ENCODE results near the gene NPBWR2.
A peak's percentile ranks its signal among the peaks of the same experiment; 100 is the strongest.
"Not testable (repeated sequence)": the region's sequence is repeated elsewhere in the genome, so short reads cannot be mapped to it uniquely, and the experiment has no call there.

NPBWR2 gene

DNA sequence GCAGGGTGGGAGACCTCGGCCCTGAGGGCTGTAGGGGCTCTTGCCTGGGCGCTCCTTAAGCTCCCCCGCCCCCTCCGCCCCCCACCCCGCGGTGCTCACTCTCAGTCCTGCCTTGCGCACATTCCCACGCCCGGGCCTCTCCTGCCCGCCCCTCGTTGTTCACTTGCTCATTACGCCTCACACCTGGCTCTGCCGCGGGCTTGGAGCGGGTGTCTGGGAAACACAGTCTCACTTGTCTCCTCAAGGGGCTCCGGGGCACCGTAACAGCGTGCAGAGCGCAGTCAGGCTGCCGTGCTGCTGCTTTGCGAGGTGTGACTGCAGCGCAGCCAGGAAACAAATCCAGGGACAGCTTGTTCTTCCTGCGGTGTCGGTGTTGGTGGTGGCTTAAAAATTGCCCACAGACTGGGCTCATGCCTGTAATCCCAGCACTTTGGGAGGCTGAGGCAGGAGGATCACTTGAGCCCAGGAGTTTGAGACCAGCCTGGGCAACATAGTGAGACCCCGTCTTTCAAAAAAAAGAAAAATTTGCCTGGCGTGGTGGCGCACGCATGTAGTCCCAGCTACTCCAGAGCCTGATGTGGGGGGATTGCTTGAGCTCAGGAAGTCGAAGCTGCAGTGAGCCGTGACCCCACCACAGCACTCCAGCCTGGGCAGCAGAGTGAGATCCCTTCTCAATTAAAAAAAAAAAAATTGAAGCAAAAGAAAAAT, 4.6 kb downstream of the NPBWR2 start:
- peak; percentile 47 to 59 for DNase-seq

DNA sequence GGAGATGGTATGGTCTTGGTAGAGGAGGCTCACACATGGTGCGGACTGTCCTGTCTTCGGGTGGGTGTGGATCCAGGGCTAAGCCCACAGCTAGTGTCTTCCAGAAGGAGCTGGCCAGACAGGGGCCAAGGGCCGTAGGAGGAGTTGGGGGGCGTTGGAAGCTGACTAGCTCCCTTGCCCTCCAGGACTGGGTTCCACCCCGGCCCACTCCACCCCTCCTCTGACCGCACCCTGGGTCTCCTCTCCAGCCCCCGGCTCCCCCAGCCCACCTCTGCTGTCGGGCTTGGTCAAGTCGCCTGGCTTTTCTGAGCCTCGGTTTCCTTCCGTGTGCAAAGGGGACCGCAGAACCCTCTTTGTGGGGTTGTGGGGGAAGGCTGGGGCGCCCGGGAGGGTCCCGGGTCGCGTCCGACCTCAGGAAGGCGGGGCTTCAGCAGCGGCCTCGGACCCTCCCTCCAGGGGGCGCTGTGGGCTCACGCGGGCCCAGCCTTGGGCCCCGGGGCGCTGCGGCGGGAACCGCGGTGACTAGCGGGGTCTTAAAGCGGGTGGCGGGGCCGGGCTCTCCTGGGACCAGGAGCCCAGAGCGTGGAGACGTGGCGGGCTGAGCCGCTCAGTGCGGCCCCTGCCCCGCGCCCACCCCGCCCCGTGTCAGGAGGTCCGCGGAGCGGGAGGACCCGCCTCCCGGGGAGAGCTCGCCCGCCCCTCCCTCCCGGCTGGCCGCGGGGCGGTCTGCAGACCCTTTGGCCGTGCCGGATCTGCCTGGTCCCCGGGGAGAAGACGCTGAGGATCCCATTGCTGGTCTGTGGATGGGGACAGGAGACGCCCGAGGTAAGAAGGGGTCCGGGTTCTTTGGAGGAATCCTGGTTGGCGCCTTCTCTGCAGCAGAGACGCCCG, 5.4 kb downstream of the NPBWR2 start:
- DNase-seq = peak; percentile 48 to 52

DNA sequence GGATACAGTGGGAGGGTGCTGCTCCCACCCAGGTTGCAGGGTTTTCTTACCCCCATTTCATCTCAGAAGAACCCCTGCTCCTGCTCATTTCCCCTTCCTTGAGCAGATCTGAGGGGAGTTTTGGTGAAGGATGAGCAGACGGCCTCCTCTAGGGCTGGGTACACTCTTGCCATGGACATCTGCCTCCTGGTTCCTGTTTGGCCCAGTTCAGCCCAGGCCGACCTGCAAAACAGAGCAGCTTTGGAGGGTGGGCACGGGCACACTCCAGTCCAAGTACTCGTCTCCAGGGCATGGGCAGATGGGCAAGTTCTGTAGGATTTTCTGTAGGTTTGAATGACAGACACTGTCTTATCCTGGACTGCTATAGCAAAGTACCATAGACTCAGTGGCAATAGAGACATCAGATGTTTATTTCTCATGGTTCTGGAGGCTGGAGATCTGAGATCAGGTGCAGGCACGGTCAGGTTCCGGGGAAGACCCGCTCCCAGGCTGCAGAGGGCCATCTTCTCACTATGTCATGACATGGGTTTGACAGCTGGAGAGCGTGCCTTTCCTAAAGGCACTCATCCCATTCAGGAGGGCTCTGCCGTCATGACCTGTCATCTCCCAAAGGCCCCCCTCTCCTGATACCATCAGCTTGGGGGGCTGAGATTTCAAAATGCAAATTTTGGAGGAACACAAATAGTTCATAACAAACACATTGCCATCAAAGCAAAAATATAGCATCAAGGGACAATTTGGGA, 6.2 kb downstream of the NPBWR2 start:
- DNase-seq = no peak

DNA sequence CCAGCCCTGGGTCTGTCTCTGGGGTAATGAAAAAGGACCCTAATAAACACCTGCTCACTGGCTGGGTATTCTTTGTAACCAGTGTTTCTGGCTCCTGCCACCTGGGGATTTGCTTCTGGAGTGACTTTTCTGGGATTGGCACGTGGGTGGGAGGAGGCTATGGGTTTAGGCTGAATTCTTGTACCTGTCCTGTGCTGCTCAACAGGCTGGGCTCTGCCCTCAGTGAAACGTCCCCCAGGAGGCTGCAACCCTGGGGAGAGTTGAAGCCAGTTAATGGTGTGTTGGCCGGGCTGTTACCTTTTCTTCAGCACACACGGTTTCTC, 6.8 kb downstream of the NPBWR2 start:
- no peak for DNase-seq

DNA sequence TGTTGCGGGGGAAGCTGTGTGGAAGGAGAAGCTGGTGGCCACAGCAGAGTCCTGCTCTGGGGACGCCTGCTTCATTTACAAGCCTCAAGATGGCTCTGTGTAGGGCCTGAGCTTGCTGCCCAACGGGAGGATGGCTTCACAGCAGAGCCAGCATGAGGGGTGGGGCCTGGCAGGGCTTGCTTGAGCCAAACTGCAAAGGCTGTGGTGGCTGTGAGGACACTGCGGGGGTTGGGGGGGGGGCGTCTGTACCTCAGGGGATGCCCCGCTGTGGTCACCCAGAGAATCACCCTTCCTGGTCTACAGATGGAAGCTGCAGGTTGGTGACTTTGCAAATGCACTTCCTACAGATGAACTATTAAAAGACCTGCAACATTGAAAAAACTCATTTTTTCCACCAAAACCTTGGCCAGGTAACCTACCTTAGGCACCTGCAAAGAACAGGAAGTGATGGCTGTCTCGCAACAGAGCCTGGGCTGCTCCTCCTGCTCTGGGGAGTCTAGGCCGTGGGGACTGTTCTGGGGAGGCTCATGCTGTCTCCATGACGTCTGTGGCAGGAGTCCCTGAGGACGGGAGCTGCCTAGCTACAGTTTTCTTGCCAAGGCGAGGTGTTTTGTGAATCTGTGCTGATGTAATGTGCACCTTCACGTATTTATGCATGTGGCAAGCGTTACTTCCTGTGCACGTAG, 7.3 kb downstream of the NPBWR2 start:
- DNase-seq = peak; percentile 37 to 57

DNA sequence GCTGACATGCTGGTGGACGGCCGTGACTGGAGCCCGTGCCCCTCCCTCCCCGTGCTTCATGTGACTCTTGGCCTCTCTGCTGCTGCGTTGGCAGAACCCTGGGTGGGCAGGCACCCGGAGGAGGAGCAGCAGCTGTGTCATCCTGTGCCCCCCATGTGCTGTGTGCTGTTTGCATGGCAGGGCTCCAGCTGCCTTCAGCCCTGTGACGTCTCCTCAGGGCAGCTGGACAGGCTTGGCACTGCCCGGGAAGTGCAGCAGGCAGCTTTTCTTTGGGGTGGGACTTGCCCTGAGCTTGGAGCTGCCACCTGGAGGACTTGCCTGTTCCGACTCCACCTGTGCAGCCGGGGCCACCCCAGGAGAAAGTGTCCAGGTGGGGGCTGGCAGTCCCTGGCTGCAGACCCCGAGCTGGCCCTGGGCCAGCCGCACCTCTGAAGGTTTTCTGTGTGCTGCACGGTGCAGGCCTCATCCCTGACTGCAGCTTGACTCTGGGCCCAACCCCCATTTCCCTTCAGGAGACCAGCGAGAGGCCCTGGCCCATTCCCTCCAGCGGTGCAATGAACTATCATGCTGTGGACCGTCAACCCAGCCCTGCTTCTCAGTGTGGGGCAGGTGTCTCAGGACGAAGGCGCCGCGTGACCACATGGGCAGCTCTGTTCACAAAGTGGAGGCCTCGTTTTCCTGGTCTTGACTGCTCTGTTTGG, 8.1 kb downstream of the NPBWR2 start:
- DNase-seq = peak; percentile 52 to 87

- no peak for DNase-seq
These were observed 8.8 kb downstream of the NPBWR2 start for GRCh38 chr20:64098471-64099013.

DNA sequence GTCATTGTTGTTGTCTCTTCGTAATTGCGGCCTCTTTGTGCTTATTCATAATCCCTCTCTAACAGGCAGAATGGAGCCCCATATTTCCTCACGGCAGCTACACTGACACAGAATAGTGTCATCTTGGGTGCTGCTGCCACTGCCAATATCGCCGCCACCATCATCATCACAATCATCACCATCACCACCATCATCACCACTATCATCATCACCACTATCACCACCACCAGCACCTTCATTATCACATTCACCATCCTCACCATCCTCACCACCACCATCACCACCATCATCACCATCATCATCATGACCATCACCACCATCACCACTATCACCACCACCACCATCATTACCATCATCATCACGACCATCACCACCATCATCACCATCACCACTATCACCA, 10.8 kb downstream of the NPBWR2 start:
- DNase-seq = no peak

GRCh38 chr20:64095927-64096326, 11.4 kb downstream of the NPBWR2 start:
- DNase-seq = no peak

- no peak for DNase-seq
These were observed 11.9 kb downstream of the NPBWR2 start for GRCh38 chr20:64095455-64095854.

- no peak for DNase-seq
These were observed 14.3 kb downstream of the NPBWR2 start for GRCh38 chr20:64093013-64093503.

DNA sequence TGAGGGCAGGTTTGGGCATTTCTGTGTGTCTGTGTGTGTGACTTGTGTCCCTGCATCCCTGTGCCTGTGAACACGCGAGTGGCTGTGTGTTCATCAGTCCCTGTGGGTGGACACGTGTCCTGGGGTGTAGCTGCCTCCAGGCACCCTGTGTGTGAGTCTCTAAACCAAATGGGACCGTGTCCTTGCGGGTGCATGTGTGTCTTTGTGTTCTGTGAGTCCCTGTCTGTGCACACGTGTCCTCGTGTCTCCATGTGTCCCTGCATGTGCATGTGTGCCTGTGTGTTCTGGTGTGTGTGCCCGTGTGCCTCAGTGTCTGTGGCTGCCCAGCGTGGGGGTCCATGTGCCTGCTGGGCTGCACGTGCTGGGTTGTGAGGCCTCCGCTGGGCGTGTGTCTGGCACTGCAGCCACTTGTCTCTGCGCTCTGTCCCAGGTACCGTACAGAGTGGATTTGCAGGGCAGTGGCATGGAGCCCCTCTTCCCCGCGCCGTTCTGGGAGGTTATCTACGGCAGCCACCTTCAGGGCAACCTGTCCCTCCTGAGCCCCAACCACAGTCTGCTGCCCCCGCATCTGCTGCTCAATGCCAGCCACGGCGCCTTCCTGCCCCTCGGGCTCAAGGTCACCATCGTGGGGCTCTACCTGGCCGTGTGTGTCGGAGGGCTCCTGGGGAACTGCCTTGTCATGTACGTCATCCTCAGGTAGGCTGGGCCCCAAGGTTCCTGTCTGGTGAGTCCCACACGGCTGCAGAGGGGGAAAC, 14.9 kb downstream of the NPBWR2 start:
- DNase-seq = no peak

- no peak for DNase-seq
These were observed 15.6 kb downstream of the NPBWR2 start for GRCh38 chr20:64091770-64092169.

GRCh38 chr20:64091340-64091739, 16.0 kb downstream of the NPBWR2 start:
- DNase-seq = no peak

DNA sequence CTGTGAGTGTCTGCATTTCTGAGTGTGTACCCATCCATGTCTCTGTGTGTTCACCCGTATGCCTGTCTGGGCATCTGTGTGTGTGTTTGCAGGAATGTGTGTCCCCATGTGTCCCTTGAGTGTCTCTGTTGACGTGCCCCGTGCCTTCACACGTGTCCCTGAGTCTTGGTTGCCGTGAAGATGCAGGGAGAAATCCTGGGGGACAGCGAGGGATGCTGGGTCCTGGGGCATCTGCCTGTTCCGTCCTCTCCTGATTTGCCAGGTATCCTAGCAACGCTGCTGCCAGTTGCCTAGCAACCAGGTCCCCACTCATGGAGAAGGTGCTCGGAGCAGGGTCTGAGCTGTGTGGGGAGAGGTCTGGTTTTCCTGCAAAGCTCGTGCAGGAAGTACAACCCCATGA, 17.2 kb downstream of the NPBWR2 start:
- DNase-seq = no peak

DNA sequence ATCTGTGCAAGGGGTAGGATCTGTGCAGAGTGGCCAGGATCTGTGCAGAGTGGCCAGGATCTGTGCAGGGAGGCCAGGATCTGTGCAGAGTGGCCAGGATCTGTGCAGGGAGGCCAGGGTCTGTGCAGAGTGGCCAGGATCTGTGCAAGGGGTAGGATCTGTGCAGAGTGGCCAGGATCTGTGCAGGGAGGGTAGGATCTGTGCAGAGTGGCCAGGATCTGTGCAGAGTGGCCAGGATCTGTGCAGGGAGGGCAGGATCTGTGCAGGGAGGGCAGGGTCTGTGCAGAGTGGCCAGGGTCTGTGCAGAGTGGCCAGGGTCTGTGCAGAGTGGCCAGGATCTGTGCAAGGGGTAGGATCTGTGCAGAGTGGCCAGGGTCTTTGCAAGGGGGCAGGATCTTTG, 18.8 kb downstream of the NPBWR2 start:
- not testable (repeated sequence) for DNase-seq

DNA sequence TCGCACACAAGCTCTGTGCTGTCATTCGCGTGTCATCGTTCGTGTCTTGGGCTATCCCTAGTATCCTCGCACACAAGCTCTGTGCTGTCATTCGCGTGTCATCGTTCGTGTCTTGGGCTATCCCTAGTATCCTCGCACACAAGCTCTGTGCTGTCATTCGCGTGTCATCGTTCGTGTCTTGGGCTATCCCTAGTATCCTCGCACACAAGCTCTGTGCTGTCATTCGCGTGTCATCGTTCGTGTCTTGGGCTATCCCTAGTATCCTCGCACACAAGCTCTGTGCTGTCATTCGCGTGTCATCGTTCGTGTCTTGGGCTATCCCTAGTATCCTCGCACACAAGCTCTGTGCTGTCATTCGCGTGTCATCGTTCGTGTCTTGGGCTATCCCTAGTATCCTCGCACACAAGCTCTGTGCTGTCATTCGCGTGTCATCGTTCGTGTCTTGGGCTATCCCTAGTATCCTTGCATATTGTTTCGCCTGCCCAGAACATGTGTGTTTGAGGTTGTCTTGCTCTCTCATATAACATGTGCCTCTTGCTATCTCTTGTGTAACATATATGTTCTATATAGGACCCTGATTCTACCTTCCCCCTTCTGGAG, 20.0 kb downstream of the NPBWR2 start:
- DNase-seq = not testable (repeated sequence)

DNA sequence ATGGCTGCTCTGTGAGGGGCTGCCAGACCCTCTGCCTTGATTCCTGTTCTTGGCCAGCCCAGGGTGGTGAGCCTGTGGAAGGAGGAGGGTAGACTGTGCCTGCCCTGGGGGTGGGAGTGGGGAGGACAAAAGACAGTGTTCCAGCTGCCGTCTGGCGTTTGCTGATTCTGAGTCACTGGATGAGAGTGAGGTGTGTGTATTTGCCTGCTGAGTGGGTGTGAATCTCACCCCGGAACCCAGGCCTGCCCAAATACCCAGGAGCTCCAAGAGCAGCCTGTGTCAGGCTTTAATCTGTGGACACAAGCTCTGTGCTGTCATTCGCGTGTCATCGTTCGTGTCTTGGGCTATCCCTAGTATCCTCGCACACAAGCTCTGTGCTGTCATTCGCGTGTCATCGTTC, 20.6 kb downstream of the NPBWR2 start:
- DNase-seq = no peak

DNA sequence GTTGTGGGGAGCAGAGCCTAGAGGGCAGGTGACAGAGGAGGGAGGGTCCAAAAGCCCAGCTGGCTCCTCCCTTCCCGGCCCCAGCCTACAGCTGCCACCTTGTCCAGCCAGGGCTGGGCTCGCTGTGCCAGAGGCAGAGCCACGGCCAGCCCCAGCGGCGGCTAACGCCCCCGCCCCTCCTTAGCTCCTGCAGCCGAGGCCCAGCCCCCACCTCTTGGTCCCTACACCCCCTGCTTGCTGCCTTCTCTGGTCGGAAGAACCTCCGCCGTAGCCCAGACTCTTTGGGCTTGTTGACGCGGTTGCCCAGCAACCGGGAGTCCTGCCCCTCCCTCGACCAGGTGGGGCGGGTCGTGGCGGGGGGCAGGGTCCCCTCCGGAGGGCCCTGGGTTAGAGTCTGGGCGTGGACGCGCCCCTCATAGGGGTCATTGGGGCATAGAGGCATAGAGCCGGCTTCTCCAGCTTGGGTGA, 22.6 kb downstream of the NPBWR2 start:
- DNase-seq = peak in 1 of 2 experiments; percentile 40
